Measurements from ENCODE around the gene DLGAP1. TPM values are rescaled to one million over a fixed set of nuclear protein-coding genes. Genes with fewer than 3 reads are reported as not detected.

DLGAP1 gene
- total and polyA plus RNA-seq, 2 experiments from 2014 or later = 17.0 to 48.5 TPM

DNA sequence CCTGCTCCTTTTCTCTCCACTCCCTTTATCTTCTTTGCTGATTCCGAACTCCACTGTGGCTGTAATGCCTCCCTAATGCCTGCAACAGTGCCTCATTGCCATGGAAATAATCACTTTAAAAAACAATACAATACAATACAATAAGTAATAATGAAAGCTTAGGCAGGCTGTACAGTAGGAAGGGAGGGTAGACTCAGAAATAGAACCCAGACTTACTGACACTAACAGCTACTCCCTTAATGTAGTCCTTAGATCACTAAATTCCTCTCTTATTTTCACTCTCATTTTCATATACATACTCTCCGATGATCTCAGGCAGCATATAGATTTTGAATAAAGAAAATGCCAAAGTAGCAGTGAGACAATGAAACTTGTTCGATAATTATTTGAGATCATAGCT, 70.2 kb downstream of the DLGAP1 start:
- no peaks in the 10 kb centered on the region for H3K27me3 ChIP-seq (ENCODE audit: insufficient read depth)
- H3K27ac Mint-ChIP-seq = no peak overlapping the region
- DNase-seq (ENCODE audit: low spot score) = no peak

More for the DNA sequence above, 70.2 kb downstream of the DLGAP1 start:
- H2AFZ ChIP-seq = no peak overlapping the region
- H3K36me3 ChIP-seq (ENCODE audit: insufficient read depth) = no peaks in the 10 kb centered on the region
- H3K4me3 ChIP-seq = no peak overlapping the region
- H3K9me2 ChIP-seq (ENCODE audit: insufficient read depth) = no peaks in the 10 kb centered on the region
- H3K27ac ChIP-seq (ENCODE audit: low read depth) = no peak overlapping the region
- Mint-ChIP-seq H3K4me3 (no peak overlapping the region), H3K9me3 (no peaks in the 10 kb centered on the region), H3K27me3 (ENCODE audit: insufficient read depth, low read depth, poor library complexity) (peaks cover 2% of the 10 kb centered on the region), H3K4me1 (peaks cover 15% of the 10 kb centered on the region), H3K36me3 (ENCODE audit: low read depth) (no peaks in the 10 kb centered on the region)
- no peaks in the 10 kb centered on the region for H3K4me1 ChIP-seq (ENCODE audit: insufficient read depth)
- peaks cover 5% of the 10 kb centered on the region; the same call in 1 of the 2 replicates for H4K20me1 ChIP-seq (replicated peaks; ENCODE audit: insufficient read depth)
- no peaks in the 10 kb centered on the region for H3F3A ChIP-seq (replicated peaks; ENCODE audit: low read depth)
- peaks cover 4% of the 10 kb centered on the region for H3K79me2 ChIP-seq (replicated peaks; ENCODE audit: insufficient read depth)
- no peak for ATAC-seq
- no peak for TF ChIP-seq CREB1 (CRISPR knock-in tag; IDR thresholded peaks at IDR 0.05; ENCODE audit: low read depth)
- no peak for TF ChIP-seq JUNB (IDR thresholded peaks at IDR 0.05; ENCODE audit: unreplicated experiment)
- no peak for TF ChIP-seq ETS1 (IDR thresholded peaks at IDR 0.05)
- no peak for TF ChIP-seq EZH2 (IDR thresholded peaks at IDR 0.05; ENCODE audit: low read depth, unreplicated experiment)
- no peak for TF ChIP-seq NANOG (IDR thresholded peaks at IDR 0.05; ENCODE audit: borderline replicate concordance)
- no peak for TF ChIP-seq ZNF331 (CRISPR knock-in tag; IDR thresholded peaks at IDR 0.05; ENCODE audit: low read depth)
- TF ChIP-seq EZH2phosphoT487 (IDR thresholded peaks at IDR 0.05; ENCODE audit: unreplicated experiment) = no peak
- no peak for TF ChIP-seq STAT1 (IDR thresholded peaks at IDR 0.05; ENCODE audit: unreplicated experiment)
- TF ChIP-seq, protein P1, sequence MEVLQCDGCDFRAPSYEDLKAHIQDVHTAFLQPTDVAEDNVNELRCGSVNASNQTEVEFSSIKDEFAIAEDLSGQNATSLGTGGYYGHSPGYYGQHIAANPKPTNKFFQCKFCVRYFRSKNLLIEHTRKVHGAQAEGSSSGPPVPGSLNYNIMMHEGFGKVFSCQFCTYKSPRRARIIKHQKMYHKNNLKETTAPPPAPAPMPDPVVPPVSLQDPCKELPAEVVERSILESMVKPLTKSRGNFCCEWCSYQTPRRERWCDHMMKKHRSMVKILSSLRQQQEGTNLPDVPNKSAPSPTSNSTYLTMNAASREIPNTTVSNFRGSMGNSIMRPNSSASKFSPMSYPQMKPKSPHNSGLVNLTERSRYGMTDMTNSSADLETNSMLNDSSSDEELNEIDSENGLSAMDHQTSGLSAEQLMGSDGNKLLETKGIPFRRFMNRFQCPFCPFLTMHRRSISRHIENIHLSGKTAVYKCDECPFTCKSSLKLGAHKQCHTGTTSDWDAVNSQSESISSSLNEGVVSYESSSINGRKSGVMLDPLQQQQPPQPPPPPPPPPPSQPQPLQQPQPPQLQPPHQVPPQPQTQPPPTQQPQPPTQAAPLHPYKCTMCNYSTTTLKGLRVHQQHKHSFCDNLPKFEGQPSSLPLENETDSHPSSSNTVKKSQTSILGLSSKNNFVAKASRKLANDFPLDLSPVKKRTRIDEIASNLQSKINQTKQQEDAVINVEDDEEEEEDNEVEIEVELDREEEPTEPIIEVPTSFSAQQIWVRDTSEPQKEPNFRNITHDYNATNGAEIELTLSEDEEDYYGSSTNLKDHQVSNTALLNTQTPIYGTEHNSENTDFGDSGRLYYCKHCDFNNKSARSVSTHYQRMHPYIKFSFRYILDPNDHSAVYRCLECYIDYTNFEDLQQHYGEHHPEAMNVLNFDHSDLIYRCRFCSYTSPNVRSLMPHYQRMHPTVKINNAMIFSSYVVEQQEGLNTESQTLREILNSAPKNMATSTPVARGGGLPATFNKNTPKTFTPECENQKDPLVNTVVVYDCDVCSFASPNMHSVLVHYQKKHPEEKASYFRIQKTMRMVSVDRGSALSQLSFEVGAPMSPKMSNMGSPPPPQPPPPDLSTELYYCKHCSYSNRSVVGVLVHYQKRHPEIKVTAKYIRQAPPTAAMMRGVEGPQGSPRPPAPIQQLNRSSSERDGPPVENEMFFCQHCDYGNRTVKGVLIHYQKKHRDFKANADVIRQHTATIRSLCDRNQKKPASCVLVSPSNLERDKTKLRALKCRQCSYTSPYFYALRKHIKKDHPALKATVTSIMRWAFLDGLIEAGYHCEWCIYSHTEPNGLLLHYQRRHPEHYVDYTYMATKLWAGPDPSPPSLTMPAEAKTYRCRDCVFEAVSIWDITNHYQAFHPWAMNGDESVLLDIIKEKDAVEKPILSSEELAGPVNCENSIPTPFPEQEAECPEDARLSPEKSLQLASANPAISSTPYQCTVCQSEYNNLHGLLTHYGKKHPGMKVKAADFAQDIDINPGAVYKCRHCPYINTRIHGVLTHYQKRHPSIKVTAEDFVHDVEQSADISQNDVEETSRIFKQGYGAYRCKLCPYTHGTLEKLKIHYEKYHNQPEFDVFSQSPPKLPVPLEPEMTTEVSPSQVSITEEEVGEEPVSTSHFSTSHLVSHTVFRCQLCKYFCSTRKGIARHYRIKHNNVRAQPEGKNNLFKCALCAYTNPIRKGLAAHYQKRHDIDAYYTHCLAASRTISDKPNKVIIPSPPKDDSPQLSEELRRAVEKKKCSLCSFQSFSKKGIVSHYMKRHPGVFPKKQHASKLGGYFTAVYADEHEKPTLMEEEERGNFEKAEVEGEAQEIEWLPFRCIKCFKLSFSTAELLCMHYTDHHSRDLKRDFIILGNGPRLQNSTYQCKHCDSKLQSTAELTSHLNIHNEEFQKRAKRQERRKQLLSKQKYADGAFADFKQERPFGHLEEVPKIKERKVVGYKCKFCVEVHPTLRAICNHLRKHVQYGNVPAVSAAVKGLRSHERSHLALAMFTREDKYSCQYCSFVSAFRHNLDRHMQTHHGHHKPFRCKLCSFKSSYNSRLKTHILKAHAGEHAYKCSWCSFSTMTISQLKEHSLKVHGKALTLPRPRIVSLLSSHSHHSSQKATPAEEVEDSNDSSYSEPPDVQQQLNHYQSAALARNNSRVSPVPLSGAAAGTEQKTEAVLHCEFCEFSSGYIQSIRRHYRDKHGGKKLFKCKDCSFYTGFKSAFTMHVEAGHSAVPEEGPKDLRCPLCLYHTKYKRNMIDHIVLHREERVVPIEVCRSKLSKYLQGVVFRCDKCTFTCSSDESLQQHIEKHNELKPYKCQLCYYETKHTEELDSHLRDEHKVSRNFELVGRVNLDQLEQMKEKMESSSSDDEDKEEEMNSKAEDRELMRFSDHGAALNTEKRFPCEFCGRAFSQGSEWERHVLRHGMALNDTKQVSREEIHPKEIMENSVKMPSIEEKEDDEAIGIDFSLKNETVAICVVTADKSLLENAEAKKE (CRISPR knock-in tag; IDR thresholded peaks at IDR 0.05) = no peak
- TF ChIP-seq POLR2AphosphoS5 (IDR thresholded peaks at IDR 0.05; ENCODE audit: low read depth) = no peak
- no peak for TF ChIP-seq CTCF (conservative IDR thresholded peaks at IDR 0.05; ENCODE audit: low read depth in 2 of 2)
- TF ChIP-seq, protein P2, sequence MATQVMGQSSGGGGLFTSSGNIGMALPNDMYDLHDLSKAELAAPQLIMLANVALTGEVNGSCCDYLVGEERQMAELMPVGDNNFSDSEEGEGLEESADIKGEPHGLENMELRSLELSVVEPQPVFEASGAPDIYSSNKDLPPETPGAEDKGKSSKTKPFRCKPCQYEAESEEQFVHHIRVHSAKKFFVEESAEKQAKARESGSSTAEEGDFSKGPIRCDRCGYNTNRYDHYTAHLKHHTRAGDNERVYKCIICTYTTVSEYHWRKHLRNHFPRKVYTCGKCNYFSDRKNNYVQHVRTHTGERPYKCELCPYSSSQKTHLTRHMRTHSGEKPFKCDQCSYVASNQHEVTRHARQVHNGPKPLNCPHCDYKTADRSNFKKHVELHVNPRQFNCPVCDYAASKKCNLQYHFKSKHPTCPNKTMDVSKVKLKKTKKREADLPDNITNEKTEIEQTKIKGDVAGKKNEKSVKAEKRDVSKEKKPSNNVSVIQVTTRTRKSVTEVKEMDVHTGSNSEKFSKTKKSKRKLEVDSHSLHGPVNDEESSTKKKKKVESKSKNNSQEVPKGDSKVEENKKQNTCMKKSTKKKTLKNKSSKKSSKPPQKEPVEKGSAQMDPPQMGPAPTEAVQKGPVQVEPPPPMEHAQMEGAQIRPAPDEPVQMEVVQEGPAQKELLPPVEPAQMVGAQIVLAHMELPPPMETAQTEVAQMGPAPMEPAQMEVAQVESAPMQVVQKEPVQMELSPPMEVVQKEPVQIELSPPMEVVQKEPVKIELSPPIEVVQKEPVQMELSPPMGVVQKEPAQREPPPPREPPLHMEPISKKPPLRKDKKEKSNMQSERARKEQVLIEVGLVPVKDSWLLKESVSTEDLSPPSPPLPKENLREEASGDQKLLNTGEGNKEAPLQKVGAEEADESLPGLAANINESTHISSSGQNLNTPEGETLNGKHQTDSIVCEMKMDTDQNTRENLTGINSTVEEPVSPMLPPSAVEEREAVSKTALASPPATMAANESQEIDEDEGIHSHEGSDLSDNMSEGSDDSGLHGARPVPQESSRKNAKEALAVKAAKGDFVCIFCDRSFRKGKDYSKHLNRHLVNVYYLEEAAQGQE (IDR thresholded peaks at IDR 0.05; ENCODE audit: unreplicated experiment) = no peak
- TF ChIP-seq ZNF114 (CRISPR knock-in tag; IDR thresholded peaks at IDR 0.05) = no peak
- H3K4me2 ChIP-seq = no peak overlapping the region

All from GM23338 (cell line).